Renal cortical epithelial cell (primary cell): ENCODE data around the gene CCDC116. TPM values are rescaled to one million over a fixed set of nuclear protein-coding genes. Genes with fewer than 3 reads are reported as not detected.
A peak's percentile ranks its signal among the peaks of the same experiment; 100 is the strongest.
"Not testable (repeated sequence)": the region's sequence is repeated elsewhere in the genome, so short reads cannot be mapped to it uniquely, and the experiment has no call there.

Experiments
- DNase-seq: peaks from one replicate; pipeline ENCODE4 v3.0.0-alpha.2; 2011; ENCODE audit warnings: low read depth
- total RNA-seq: library from RNA; depleted of rRNA; stranded (reverse); fragments of >200 nt; gene quantifications from 2 replicates; pipeline ENCODE4 v1.2.3, GENCODE V29; 2014

CCDC116 gene
- total RNA-seq, 1 donor from 2014 or later: not detected

- DNase-seq: no peak
Measured at GRCh38 chr22:21650823-21651520, 18.4 kb downstream of the CCDC116 start.

GRCh38 chr22:21651521-21652009 lies 19.0 kb downstream of the CCDC116 start:
- DNase-seq: no peak

- peak; percentile 64 for DNase-seq
Measured at GRCh38 chr22:21652010-21652546, 19.5 kb downstream of the CCDC116 start.

- no peak for DNase-seq
Measured at GRCh38 chr22:21652547-21653545, 20.3 kb downstream of the CCDC116 start.

- DNase-seq: no peak
Measured at GRCh38 chr22:21657020-21657359, 24.4 kb downstream of the CCDC116 start.

GRCh38 chr22:21657360-21658032 lies 24.9 kb downstream of the CCDC116 start:
- DNase-seq: no peak

GRCh38 chr22:21659864-21660525 lies 27.4 kb downstream of the CCDC116 start:
- DNase-seq: no peak

GRCh38 chr22:21660904-21661303 lies 28.3 kb downstream of the CCDC116 start:
- DNase-seq: no peak

- no peak for DNase-seq
Measured at GRCh38 chr22:21661991-21662390, 29.4 kb downstream of the CCDC116 start.

- DNase-seq: no peak
Measured at GRCh38 chr22:21663738-21664137, 31.2 kb downstream of the CCDC116 start.

GRCh38 chr22:21665047-21665851 lies 32.7 kb downstream of the CCDC116 start:
- DNase-seq: no peak

- DNase-seq: no peak
Measured at GRCh38 chr22:21666786-21667185, 34.2 kb downstream of the CCDC116 start.

- DNase-seq: no peak
Measured at GRCh38 chr22:21669026-21669425, 36.5 kb downstream of the CCDC116 start.

- DNase-seq: no peak
Measured at GRCh38 chr22:21672107-21672629, 39.6 kb downstream of the CCDC116 start.

- no peak for DNase-seq
Measured at GRCh38 chr22:21673534-21674321, 41.2 kb downstream of the CCDC116 start.

- peak; percentile 71 for DNase-seq
Measured at GRCh38 chr22:21674638-21675245, 42.2 kb downstream of the CCDC116 start.

- no peak for DNase-seq
Measured at GRCh38 chr22:21677606-21678443, 45.3 kb downstream of the CCDC116 start.

- not testable (repeated sequence) for DNase-seq
Measured at GRCh38 chr22:21678842-21679241, 46.3 kb downstream of the CCDC116 start.
